Measurements from ENCODE around the gene CHD5. TPM values are rescaled to one million over a fixed set of nuclear protein-coding genes. Genes with fewer than 3 reads are reported as not detected.

The CHD5 gene
- polyA plus RNA-seq, 3 donors = 0.07 TPM; not detected in 2

GRCh38 chr1:6163973-6164617 is 16.0 kb downstream of the CHD5 start:
- no peak overlapping the region for H3K27ac Mint-ChIP-seq
- Histone ChIP-seq H2AFZ (ENCODE audit: insufficient read depth, low read depth, low read length, poor library complexity, severe bottlenecking) (no peak overlapping the region), H3K4me2 (replicated peaks; ENCODE audit: extremely low read depth, low read length, poor library complexity, severe bottlenecking) (no peak overlapping the region), H3K36me3 (replicated peaks in 1 of 2; ENCODE audit: control insufficient read depth in 1 of 2, insufficient read depth in 2 of 2, low read length in 2 of 2) (no peaks in the 10 kb centered on the region), H4K20me1 (ENCODE audit: insufficient read depth, low read length) (no peaks in the 10 kb centered on the region), H3K9ac (ENCODE audit: insufficient read depth, low read length, poor library complexity, severe bottlenecking) (no peak overlapping the region), H3K27ac (ENCODE audit: low read depth in 1 of 2, low read length in 2 of 2) (no peak overlapping the region), H3K4me1 (ENCODE audit: control insufficient read depth in 1 of 2, insufficient read depth in 2 of 2, low read length in 2 of 2) (no peaks in the 10 kb centered on the region), H3K9me3 (replicated peaks in 1 of 2; ENCODE audit: control insufficient read depth in 1 of 2, insufficient read depth in 1 of 2, low read length in 2 of 2) (no peaks in the 10 kb centered on the region), H3K27me3 (ENCODE audit: control insufficient read depth in 2 of 2, insufficient read depth in 2 of 2, low read length in 2 of 2) (no peaks in the 10 kb centered on the region), H3K4me3 (replicated peaks in 1 of 3; ENCODE audit: low read depth in 2 of 3, low read length in 3 of 3) (no peak overlapping the region), H3K79me2 (ENCODE audit: insufficient read depth, low read length) (no peaks in the 10 kb centered on the region)
- TF ChIP-seq CTCF (IDR thresholded peaks at IDR 0.05) = no peak
- H3K9me3 Mint-ChIP-seq = no peaks in the 10 kb centered on the region
- WGBS (ENCODE audit: insufficient coverage) = 85% methylated on average over 6 of the region's 19 CpGs
- DNase-seq = no peak
- H3K36me3 Mint-ChIP-seq = no peaks in the 10 kb centered on the region
- H3K4me1 Mint-ChIP-seq = no peaks in the 10 kb centered on the region
- intact Hi-C loops (cut with micrococcal nuclease) = no loop called here
- H3K4me3 Mint-ChIP-seq = no peak overlapping the region
- peaks cover 14 to 41% (median 24%) of the 10 kb centered on the region in 3 donors for H3K27me3 Mint-ChIP-seq (ENCODE audit: low read depth in 3 of 3)

GRCh38 chr1:6163191-6163972 is 16.7 kb downstream of the CHD5 start:
- Histone ChIP-seq H3K9me3 (replicated peaks in 1 of 2; ENCODE audit: control insufficient read depth in 1 of 2, insufficient read depth in 1 of 2, low read length in 2 of 2) (no peaks in the 10 kb centered on the region), H3K9ac (ENCODE audit: insufficient read depth, low read length, poor library complexity, severe bottlenecking) (no peak overlapping the region), H3K27me3 (ENCODE audit: control insufficient read depth in 2 of 2, insufficient read depth in 2 of 2, low read length in 2 of 2) (no peaks in the 10 kb centered on the region), H3K79me2 (ENCODE audit: insufficient read depth, low read length) (no peaks in the 10 kb centered on the region), H2AFZ (ENCODE audit: insufficient read depth, low read depth, low read length, poor library complexity, severe bottlenecking) (no peak overlapping the region), H3K4me1 (ENCODE audit: control insufficient read depth in 1 of 2, insufficient read depth in 2 of 2, low read length in 2 of 2) (no peaks in the 10 kb centered on the region), H3K36me3 (replicated peaks in 1 of 2; ENCODE audit: control insufficient read depth in 1 of 2, insufficient read depth in 2 of 2, low read length in 2 of 2) (no peaks in the 10 kb centered on the region), H3K4me3 (replicated peaks in 1 of 3; ENCODE audit: low read depth in 2 of 3, low read length in 3 of 3) (no peak overlapping the region), H4K20me1 (ENCODE audit: insufficient read depth, low read length) (no peaks in the 10 kb centered on the region), H3K27ac (ENCODE audit: low read depth in 1 of 2, low read length in 2 of 2) (no peak overlapping the region), H3K4me2 (replicated peaks; ENCODE audit: extremely low read depth, low read length, poor library complexity, severe bottlenecking) (no peak overlapping the region)
- DNase-seq = no peak
- H3K36me3 Mint-ChIP-seq = no peaks in the 10 kb centered on the region
- no peak overlapping the region for H3K4me3 Mint-ChIP-seq
- no peak overlapping the region for H3K27ac Mint-ChIP-seq
- no peaks in the 10 kb centered on the region for H3K4me1 Mint-ChIP-seq
- TF ChIP-seq CTCF (IDR thresholded peaks at IDR 0.05) = no peak
- 93% methylated on average over 12 of the region's 15 CpGs for WGBS (ENCODE audit: insufficient coverage)
- peaks cover 15 to 36% (median 24%) of the 10 kb centered on the region in 3 donors for H3K27me3 Mint-ChIP-seq (ENCODE audit: low read depth in 3 of 3)
- H3K9me3 Mint-ChIP-seq = no peaks in the 10 kb centered on the region
- intact Hi-C loops (cut with micrococcal nuclease) = no loop called here

Measured in CD14-positive monocyte (primary cell).